Right lobe of liver (tissue), 4 donors: ENCODE data around the gene WNT7A.

Experiments used
- CTCF ChIP-seq, 4 donors: fragments of 200-600 bp in 3 of 4; fragments of 450-650 bp in 1 of 4; IDR thresholded peaks; one replicate each; pipeline versions ENCODE4 v1.5.1 to v1.8.0; 2016 to 2022; ENCODE audit warnings: antibody characterized with exemption in 4 of 4, mild to moderate bottlenecking in 2 of 4
- POLR2A ChIP-seq: fragments of 450-650 bp; IDR thresholded peaks from one replicate; pipeline ENCODE4 v1.6.1; 2017; ENCODE audit warnings: antibody characterized with exemption, mild to moderate bottlenecking
- donor health status: DM: no; HTN: no; CAD: no.
- donor health status: DM: no; HTN: no; CAD: no.
- donor health status: DM: no; HTN: yes; CAD: no.

- TF ChIP-seq POLR2A (no peak), CTCF (IDR thresholded peaks at IDR 0.05) (no peak)
Measured at GRCh38 chr3:13876451-13877100, 3.3 kb downstream of the WNT7A start.
